GM21381 (cell line): Measurements from ENCODE around the gene ROCK1.
"Not testable (repeated sequence)": the region's sequence is repeated elsewhere in the genome, so short reads cannot be mapped to it uniquely, and the experiment has no call there.

Experiments
- ATAC-seq: cut with Tn5 transposase; IDR thresholded peaks from one replicate; pipeline ENCODE4 v1.9.1; 2021; ENCODE audit warnings: mild to moderate bottlenecking, moderate library complexity; ENCODE audit not compliant: unreplicated experiment

Gene ROCK1

DNA sequence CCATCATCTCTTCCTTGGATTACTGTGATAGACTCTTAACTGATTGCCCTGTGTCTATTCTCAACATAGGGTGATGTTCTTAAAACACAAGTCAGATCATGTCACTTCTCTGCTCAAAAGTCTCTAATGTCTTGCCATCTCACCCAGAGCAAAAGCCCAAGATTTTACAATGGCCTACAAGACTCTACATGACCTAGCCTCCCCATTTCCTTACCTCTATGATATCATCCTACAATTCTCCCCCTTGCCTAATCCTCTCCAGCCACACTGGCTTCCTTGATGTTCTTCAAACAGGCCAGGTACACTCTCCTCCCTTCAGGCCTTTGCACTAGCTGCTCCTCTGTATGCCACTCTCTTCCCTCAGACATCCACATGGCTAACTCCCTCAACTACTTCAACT, 55.1 kb downstream of the ROCK1 start:
- no peak for ATAC-seq

DNA sequence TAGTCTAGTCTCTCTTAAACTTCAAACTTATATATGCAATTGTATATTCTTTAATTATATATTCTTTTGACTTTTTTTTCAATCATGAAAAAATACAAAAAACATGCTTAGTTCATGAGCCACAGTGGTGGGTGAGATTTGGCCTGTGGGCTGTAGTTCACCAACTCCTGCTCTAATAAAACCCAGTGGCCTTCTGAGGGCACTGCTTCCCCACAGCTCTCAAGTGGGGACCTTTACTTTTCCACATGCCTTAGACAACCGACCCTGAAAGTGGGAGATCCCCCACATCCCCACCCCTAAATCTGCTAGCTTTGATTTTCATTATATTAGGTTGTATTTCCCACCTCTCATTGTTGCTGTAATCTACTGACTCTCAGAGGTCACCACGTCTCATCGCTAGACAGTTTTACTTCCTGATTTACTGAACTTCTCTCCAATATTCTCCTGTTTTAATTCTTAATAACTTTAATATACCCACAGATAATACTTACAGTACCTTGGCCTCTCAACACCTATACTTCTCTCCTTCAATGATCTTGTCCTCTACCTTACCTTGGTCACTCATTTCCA, 57.3 kb downstream of the ROCK1 start:
- ATAC-seq = no peak

DNA sequence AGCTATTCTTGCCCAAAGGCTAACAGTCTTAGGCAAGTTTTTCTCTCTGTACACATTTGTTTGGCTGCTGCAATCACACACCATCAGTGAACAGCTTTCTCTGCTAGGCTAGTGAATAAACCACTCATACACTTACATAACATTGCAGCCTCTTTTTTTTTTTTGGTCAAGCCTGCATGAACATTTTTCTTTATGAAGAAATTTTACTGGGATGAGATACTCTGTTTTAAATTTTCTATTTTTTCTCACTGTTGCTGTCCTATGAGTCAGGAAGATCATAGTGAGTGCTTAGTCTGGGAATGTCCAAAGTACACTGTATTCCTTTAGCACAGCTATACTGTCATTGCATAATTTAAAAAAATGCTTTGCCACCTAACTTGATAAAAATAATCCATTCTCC, 58.5 kb downstream of the ROCK1 start:
- no peak for ATAC-seq

DNA sequence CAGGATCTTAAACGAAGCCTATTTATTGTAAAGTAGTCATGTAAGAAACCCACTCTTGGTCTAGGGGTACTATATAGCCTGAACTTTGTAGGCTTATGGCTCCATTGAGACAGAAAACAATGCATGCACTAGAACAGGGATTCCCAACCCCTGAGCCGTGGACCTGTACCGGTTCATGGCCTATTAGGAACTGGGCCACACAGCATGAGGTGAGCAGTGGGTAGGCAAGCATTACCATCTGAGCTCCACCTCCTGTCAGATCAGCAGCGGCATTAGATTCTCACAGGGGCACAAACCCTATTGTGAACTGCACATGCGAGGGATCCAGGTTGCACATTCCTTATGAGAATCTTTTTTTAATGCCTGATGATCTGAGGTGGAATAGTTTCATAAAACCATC, 59.2 kb downstream of the ROCK1 start:
- ATAC-seq = no peak

DNA sequence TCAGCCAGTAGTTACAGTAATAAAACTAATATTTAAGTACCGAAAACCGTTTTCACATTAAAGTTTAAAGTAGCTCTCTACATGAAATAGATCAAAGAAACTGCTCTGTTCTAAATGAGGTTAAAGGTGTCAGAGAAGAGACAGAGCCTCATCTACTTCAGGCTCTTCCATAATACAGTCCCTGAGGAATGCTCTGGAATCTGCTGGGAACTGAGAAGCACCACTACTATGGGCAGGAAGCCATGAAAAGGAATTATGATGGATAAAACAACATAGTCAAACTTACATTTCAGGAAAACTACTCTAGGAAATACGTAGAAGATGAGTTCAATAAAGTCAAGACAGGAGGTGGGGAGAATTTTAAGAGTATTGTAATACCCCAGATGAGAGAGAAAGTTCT, 60.0 kb downstream of the ROCK1 start:
- no peak for ATAC-seq

DNA sequence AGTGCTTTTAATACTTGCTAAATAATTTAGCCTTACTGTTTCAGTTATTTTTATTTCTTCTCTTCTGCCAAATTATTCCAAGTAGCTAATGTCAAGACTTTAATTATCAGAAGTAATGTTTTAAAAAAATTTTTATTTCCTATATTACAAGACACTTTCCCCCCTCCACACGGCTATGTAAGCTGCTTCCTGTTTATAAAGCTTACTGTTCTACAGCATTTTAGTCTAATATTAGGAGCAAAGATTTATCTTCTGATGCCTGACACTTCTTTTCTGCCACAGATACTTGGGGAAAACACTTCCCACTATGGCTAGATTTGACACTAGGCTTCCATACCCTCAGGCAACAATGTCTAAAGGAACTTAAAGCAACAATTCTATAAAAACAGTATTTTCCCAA, 62.3 kb downstream of the ROCK1 start:
- no peak for ATAC-seq

DNA sequence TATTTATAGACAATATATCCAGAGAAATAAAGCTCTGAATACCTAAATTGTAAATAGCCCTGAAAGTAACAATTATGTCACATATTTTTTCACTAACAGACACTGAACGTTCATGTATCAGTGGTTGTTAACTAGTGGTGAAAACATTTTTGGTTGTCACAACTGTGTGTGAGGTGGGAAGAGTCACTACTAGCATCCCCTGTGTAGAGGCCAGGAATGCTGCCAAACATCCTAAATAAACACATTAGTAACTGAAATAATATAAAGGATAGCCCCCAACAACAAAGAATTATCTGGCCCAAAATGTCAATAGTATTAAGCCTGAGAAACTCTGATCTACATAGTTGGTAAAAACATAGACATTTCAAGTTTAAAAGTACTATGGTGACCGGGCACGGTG, 64.5 kb downstream of the ROCK1 start:
- no peak for ATAC-seq

DNA sequence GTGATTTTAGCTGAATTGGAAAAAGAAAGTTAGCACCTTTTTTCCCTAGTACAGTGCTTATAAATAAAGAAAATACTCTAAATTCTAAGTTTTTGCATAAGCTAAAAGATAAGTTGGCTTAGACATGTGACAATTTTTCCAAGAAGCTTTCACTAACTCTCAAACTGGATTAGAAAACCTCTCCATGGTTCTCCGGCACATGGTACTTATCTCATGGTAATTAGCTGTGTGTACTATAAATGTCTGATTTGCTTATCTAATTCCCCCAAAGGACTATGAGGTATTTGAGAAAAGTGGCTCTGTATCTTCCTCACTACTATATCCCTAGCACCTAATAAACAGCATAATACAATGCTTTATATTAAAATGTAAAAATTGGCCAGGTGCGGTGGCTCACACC, 71.1 kb downstream of the ROCK1 start:
- no peak for ATAC-seq

DNA sequence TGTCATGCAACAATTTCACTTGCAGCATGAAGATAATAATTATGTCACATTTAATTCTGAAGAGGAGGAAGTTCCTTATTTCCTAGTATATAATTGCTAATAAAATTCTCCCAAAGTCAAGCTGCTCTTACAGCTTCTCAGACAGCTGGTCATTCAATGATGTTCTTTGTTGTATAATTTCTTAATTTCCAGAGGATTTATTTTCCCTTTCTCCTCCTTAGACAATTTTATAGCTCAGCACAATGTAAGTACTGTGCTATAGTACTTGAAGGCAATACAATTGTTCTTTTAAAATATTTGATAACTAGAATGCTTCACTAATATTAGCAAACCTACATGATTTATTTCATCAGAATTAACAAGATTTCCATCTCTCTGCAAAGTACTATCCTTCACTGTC, 73.4 kb downstream of the ROCK1 start:
- no peak for ATAC-seq

DNA sequence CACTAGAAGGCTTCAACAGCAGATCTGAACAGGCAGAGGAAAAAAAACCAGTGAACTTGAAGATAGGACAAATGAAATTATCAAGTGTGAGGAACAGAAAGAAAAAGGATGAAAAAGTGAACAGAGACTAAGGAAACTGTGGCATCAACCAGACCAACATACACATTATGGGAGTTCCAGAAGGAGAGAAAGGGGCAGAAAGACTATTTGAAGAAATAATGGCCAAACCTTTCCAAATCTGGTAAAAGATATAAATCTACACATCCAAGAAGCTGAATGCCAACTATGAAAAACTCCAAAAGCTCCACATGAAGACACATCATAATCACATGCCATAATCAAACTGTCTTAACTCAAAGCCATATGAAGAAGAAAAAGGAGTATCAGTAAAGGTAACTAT, 79.8 kb downstream of the ROCK1 start:
- ATAC-seq = no peak

DNA sequence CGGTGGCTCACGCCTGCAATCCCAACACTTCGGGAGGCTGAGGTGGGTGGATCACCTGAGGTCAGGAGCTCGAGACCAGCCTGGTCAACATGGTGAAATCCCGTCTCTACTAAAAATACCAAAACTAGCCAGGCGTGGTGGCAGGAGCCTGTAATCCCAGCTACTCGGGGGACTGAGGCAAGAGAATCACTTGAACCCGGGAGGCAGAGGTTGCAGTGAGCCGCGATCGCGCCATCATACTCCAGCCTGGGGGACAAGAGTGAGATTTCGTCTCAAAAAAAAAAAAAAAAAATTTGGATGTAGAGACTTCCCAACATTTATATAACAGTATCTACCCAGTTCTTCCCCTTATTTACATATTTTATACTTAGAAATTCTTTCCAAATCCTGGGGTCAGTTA, 93.4 kb downstream of the ROCK1 start:
- ATAC-seq = not testable (repeated sequence)

DNA sequence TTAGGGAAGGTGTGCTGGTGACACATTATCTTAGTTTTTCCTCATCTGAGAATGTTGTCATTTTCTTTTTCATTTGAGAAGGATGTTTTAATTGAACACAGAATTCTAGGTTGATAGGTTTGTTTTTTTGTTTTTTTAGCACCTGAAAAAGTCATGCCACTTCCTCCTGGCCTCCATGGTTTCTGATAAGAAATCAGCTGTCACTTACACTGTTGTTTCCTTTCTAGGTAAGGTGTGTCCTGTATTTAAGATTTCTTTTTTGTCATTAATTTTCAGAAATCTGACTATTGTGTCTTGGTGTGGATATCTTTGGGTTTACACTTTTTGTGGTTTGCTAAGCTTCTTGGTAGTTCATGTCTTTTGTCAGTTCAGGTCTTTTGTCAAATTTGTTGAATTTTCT, 99.3 kb downstream of the ROCK1 start:
- ATAC-seq = no peak

DNA sequence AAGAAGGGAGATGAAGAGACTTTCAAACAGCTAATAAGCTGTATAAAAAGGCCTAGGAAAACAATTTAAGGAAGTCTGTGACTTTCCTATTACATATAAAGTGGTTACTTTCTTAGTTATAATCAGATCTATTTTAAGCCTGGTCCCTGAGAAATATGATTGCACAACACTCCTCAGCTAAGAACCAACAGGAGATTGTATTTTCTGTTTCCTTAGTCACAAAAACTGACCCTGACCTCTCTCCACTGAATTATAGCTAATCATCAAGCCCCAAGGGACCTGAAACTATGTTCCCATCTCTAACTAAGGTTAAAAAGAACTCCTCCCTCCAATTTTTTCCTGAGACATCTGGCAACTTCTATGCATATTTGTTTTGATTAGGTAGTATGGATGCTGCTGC, 106.9 kb downstream of the ROCK1 start:
- ATAC-seq = no peak

DNA sequence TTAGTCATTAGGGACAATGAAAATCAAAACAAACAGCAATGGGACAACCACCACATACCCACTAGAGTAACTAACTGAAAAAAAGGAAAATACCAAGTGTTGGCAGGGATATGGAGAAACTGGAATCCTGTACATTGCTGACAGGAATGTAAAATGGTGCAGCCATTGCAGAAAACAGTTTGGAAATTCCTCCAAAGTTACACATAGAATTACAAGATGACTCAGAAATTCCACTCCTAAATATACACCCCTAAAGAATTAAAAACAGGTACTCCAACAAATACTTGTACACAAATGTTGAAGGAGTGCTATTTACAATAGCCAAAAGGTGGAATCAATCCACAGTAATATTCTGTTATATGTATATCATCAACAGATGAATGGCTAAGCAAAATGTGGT, 110.9 kb downstream of the ROCK1 start:
- ATAC-seq = no peak

DNA sequence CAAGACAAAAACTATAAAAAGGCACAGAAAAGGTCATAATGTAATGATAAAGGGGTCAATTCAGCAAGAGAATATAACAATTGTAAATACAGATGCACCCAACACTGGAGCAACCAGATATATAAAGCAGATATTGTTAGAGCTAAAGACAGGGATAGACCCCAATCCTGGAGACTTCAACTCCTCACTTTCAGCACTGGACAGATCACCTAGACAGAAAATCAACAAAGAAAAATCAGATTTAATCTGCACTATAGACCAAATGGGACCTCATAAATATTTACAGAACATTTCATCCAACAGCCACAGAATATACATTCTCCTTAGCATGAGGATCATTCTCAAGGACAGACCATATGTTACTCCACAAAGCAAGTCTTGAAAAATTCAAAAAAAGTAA, 114.2 kb downstream of the ROCK1 start:
- ATAC-seq = no peak

DNA sequence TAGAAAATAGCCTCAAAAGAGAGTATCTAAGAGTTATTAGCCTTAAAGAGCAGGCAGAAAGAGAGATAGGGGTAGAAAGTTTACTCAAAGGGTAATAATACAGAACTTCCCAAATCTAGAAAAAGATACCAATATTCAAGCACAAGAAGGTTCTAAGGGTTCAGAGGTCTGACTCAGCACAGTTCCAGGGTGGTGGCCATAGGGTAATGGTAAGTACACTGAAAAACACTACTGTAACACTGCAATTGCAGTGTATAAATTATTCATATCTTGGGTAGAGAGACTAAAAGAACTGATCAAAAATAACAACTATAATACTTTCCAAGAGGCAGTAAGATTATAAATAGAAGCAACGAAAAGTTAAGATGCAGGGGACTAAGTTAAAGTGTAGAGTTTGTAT, 115.2 kb downstream of the ROCK1 start:
- ATAC-seq = no peak

DNA sequence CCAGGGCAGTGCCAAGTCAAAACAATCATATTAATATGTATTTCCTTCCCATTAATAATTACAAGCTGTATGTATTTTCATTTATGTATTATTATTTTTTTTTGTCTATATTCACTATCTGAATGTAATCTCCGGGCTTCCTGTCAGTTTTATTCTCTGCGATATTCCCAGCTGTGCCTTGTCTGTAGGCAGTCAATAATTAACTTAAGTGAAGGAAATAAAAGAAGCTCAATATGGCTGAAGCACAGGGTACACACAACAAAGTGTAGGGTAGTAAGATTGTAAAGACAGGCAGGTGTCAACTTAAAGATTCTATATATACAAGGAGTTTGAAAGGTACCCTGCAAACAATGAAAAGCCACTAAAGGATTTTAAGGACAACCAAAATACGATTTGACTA, 122.9 kb downstream of the ROCK1 start:
- ATAC-seq = no peak

DNA sequence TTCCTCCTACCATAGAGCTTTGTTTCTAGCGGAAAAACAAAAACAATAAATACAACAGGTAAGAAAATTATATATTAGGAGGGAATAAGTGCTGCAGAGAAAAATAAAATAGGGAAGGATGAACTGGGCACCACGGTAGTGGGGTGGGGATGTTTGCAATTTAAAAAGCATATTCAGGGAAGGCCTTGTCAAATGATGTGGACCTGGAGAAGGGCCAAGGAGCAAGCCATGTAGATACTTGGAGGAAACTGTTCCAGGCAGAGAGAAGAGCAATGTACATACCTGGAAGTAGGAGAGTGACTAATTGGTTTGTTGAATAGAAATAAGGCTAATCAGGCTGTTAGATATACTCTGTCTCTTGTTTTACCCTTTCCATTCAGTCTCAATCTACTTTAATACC, 136.5 kb downstream of the ROCK1 start:
- ATAC-seq = no peak

DNA sequence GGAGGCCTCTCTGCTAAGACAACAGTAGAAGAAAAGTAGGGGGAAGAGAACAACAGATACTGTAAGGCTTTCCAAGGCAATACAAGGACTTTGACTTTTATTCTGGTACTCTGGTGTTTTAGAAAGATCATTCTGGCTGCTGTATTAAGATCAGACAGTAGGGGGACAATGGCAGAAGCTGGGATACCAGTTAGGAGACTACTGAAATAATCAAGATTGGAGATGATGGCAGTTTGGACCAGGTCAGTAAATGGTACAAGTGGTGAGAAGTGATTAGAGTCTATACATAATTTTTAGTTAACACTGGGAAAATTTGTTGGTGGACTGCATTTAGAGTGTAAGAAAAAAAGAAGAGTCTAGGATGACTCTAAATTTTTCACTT, 139.7 kb downstream of the ROCK1 start:
- no peak for ATAC-seq

DNA sequence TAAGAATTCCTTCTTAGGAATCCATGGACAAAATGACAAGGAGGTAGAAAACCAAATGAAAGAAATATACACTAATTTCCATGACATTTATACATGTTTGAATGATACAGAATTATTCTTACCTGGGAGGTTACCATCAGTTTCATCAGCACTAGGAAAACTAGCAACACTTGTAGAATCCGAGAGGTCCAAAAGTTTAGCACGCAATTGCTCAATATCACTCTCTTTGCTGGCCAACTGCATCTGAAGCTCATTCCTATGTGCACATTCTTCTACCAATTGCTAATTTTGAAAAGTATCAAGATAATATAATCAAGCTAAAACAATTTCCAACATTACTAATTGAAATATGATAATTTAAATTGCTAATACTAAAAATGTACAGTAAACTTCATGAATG, 144.8 kb downstream of the ROCK1 start:
- ATAC-seq = no peak

DNA sequence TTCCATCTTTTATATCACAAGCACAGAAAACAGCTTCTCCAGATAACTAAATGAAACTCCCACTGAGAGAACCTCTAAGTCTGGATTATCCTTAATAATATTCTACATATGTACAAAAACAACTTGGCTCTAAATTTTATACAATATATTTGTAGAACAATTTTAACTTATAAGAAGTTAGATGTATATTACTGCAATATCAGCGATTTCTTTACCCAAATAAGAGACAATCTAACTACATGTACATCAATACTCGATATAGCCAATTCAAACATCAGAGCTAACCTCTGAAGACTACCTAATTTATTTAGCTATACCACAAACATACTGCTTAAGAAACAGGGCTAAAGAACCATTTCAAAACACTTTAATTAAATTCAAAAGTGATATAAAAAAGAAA, 148.6 kb downstream of the ROCK1 start:
- no peak for ATAC-seq

DNA sequence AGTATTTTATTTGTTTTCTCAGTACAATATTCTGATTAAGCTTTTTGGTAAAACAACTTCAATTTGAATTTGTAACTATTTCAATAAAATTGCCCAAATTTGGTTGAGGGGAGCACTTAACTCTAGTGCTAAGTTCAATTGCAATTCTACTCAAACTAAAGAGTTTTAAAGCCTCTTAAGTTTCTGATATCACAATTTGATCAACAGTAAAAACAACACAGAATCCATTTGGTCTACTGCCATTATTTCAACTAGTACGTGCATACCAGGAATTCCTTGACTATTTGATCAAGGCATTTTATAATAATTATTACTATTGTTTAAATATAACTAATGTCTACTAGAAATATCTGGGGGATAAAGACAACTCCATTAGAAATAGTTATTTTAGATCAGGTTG, 150.9 kb downstream of the ROCK1 start:
- ATAC-seq = no peak

DNA sequence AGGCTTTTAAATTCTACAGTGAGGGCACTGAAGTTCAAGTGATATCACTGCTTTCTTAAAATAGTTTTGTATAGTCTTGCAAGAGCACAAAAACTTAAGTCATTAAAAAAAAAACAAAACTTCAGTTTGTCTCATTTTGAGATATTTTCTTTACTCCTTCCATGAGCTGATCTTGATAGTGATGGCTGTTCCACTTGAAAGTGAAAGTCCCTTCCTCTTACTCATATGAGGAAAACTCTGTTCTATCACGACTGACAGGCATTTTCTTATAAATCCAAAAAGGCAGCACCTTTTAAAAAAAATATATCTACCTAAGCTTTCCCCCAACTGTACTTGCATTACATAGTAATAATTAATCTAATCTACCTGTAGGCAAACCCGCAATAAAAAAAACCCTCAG, 160.8 kb downstream of the ROCK1 start:
- not testable (repeated sequence) for ATAC-seq
